CD1c-positive myeloid dendritic cell (primary cell): Measurements from ENCODE around the gene VEGFA.
"Not testable (repeated sequence)": the region's sequence is repeated elsewhere in the genome, so short reads cannot be mapped to it uniquely, and the experiment has no call there.

Source experiments
- DNase-seq: peaks from one replicate; pipeline ENCODE4 v3.0.0-alpha.2; 2016; ENCODE audit errors: extremely low spot score

The VEGFA gene

GRCh38 chr6:43803055-43803782 lies 33.2 kb downstream of the VEGFA start:
- DNase-seq: no peak

GRCh38 chr6:43803783-43804549 lies 34.0 kb downstream of the VEGFA start:
- DNase-seq: peak; percentile 64

- no peak for DNase-seq
Observed at GRCh38 chr6:43804550-43805223, 34.7 kb downstream of the VEGFA start.

- no peak for DNase-seq
Observed at GRCh38 chr6:43805699-43806042, 35.7 kb downstream of the VEGFA start.

GRCh38 chr6:43806043-43806757 lies 36.2 kb downstream of the VEGFA start:
- no peak for DNase-seq

GRCh38 chr6:43806758-43807227 lies 36.8 kb downstream of the VEGFA start:
- no peak for DNase-seq

GRCh38 chr6:43807228-43808061 lies 37.4 kb downstream of the VEGFA start:
- DNase-seq: no peak

- DNase-seq: no peak
Observed at GRCh38 chr6:43808412-43808811, 38.4 kb downstream of the VEGFA start.

- DNase-seq: no peak
Observed at GRCh38 chr6:43809417-43810305, 39.6 kb downstream of the VEGFA start.

GRCh38 chr6:43810965-43811732 lies 41.1 kb downstream of the VEGFA start:
- no peak for DNase-seq

GRCh38 chr6:43811733-43812099 lies 41.7 kb downstream of the VEGFA start:
- DNase-seq: no peak

GRCh38 chr6:43812850-43813578 lies 43.0 kb downstream of the VEGFA start:
- DNase-seq: peak; percentile 62

- DNase-seq: no peak
Observed at GRCh38 chr6:43814111-43814510, 44.1 kb downstream of the VEGFA start.

- DNase-seq: no peak
Observed at GRCh38 chr6:43814865-43815264, 44.9 kb downstream of the VEGFA start.

- peak; percentile 31 for DNase-seq
Observed at GRCh38 chr6:43817192-43817591, 47.2 kb downstream of the VEGFA start.

GRCh38 chr6:43818973-43819372 lies 49.0 kb downstream of the VEGFA start:
- DNase-seq: not testable (repeated sequence)

- DNase-seq: no peak
Observed at GRCh38 chr6:43819958-43820357, 49.9 kb downstream of the VEGFA start.

GRCh38 chr6:43820486-43820885 lies 50.5 kb downstream of the VEGFA start:
- DNase-seq: no peak
